NCI-H82 treated with DMSO at 0.1 percent for 48 hours (cell line): ENCODE results near the gene NAT16.
"Not testable (repeated sequence)": the region's sequence is repeated elsewhere in the genome, so short reads cannot be mapped to it uniquely, and the experiment has no call there.

ENCODE experiments used
- DNase-seq: peaks from one replicate; lab custom pipeline; 2025; ENCODE audit not compliant: unreplicated experiment; lab: John Stamatoyannopoulos, UW

Gene NAT16

GRCh38 chr7:101128040-101128834, 51.9 kb downstream of the NAT16 start:
- no peak for DNase-seq

GRCh38 chr7:101127460-101128039, 52.5 kb downstream of the NAT16 start:
- DNase-seq = no peak

GRCh38 chr7:101126651-101127459, 53.2 kb downstream of the NAT16 start, which contains the start of gene SERPINE1:
Gene SERPINE1 (plus strand): TSS chr7:101127104. CDS start chr7:101128394, 1,290 bp downstream.
- DNase-seq = no peak

- DNase-seq = no peak
These were observed 54.0 kb downstream of the NAT16 start for GRCh38 chr7:101125989-101126650.

- no peak for DNase-seq
These were observed 55.6 kb downstream of the NAT16 start for GRCh38 chr7:101124376-101125056.

- DNase-seq = no peak
These were observed 56.4 kb downstream of the NAT16 start for GRCh38 chr7:101123703-101124068.

- DNase-seq = no peak
These were observed 57.0 kb downstream of the NAT16 start for GRCh38 chr7:101122933-101123702.

- no peak for DNase-seq
These were observed 57.8 kb downstream of the NAT16 start for GRCh38 chr7:101121991-101122932.

GRCh38 chr7:101121631-101121990, 58.5 kb downstream of the NAT16 start:
- DNase-seq = not testable (repeated sequence)
